ENCODE measurements around the gene SLC6A8.
A peak's percentile ranks its signal among the peaks of the same experiment; 100 is the strongest.
"Not testable (repeated sequence)": the region's sequence is repeated elsewhere in the genome, so short reads cannot be mapped to it uniquely, and the experiment has no call there.

The SLC6A8 gene

DNA sequence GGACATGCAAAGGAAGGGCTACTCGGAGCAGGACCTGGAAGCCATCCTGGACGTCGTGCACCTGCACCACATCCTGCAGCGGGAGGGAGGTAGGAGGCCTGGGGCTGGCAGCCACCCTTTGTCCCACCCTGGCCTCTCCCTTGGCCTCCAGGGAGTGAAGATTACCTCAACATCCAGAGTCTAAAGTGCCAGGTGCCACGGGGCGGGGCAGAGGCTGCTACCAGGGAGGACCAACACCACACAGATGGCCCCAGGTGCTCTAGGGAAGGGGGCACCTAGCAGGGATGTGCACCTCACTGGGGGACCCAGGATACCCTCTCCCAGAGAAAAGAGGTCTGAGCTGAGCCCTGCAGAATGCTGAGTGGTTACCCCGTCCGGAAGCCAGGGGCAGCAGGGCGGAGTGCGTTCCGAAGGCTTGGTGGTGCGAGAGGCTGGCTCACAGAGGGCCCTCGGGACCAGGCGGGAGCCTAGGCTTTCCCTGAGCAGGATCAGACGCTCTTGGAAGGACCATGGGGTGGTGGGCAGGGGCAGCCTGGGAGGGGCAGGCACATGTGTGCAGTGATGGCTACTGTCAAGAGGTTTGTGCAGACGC is 53.0 kb downstream of the SLC6A8 start:
- POLR2A ChIA-PET, result no interaction called here
- Histone ChIP-seq H3K36me3 (ENCODE audit: control insufficient read depth in 2 of 2, insufficient read depth in 1 of 2, low read length in 2 of 2) (peaks cover 0 to 25% of the 10 kb centered on the region in 2 experiments; a peak in 1 of 3 replicates), H3K9me3 (ENCODE audit: control insufficient read depth, insufficient read depth, low read depth, low read length) (no peaks in the 10 kb centered on the region), H3K4me1 (ENCODE audit: control insufficient read depth, insufficient read depth, low read length) (no peaks in the 10 kb centered on the region), H3K27ac (ENCODE audit: extremely low read depth, low read depth, low read length) (no peak overlapping the region), H3K4me3 (ENCODE audit: low read depth, low read length) (no peak overlapping the region)
- TF ChIP-seq ZNF677 (tag by site-specific recombination; IDR thresholded peaks at IDR 0.05) (no peak), HOXD13 (CRISPR knock-in tag; IDR thresholded peaks at IDR 0.05; ENCODE audit: borderline replicate concordance) (no peak), ZNF133 (tag by site-specific recombination; IDR thresholded peaks at IDR 0.05) (no peak), ZNF549 (tag by site-specific recombination; IDR thresholded peaks at IDR 0.05) (no peak), KLF1 (tag by site-specific recombination; IDR thresholded peaks at IDR 0.05) (peak; percentile 92)
- TF ChIP-seq, protein P1, sequence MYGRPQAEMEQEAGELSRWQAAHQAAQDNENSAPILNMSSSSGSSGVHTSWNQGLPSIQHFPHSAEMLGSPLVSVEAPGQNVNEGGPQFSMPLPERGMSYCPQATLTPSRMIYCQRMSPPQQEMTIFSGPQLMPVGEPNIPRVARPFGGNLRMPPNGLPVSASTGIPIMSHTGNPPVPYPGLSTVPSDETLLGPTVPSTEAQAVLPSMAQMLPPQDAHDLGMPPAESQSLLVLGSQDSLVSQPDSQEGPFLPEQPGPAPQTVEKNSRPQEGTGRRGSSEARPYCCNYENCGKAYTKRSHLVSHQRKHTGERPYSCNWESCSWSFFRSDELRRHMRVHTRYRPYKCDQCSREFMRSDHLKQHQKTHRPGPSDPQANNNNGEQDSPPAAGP (tag by site-specific recombination; IDR thresholded peaks at IDR 0.05), result 0 out of 2 replicates have a peak, but pooled peaks have one; percentile 50
- CTCF ChIA-PET, result interaction anchor here (0.7 kb wide), 1 partner anchor 33 kb away, joined by 3 read pairs; no protein-coding TSS in a partner anchor

DNA sequence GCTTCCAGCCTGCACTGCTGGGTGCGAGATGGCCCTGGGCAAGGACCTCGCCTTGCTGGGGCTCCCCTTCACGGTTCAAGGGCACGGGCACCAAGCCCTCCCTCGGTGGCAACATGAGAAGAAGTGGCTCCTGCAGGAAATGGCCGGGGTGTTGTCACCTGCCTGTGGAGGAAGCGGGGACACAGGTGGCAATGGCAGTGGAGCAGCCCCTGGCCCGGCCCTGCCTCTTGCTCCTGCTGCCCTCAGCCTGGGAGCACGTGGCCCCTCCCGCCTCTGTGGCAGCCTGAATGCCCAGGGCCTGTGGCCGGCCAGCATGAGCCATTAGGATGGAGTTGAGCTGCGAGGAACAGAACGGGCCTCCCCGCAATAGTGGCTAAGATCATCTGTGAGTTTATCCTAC is 53.7 kb downstream of the SLC6A8 start:
- TF ChIP-seq EGR2 (tag by site-specific recombination; IDR thresholded peaks at IDR 0.05; ENCODE audit: low read depth) (no peak), SCRT2 (tag by site-specific recombination; IDR thresholded peaks at IDR 0.05) (no peak), ZNF585B (tag by site-specific recombination; IDR thresholded peaks at IDR 0.05) (no peak), ZNF677 (tag by site-specific recombination; IDR thresholded peaks at IDR 0.05) (no peak), KLF16 (tag by site-specific recombination; IDR thresholded peaks at IDR 0.05) (no peak), ZNF785 (tag by site-specific recombination; IDR thresholded peaks at IDR 0.05) (no peak), TRIM28 (IDR thresholded peaks at IDR 0.05; ENCODE audit: borderline replicate concordance, low read length) (no peak), ZNF48 (tag by site-specific recombination; IDR thresholded peaks at IDR 0.05) (no peak), ZNF174 (tag by site-specific recombination; IDR thresholded peaks at IDR 0.05) (no peak), OSR2 (tag by site-specific recombination; IDR thresholded peaks at IDR 0.05) (no peak), ZNF266 (tag by site-specific recombination; IDR thresholded peaks at IDR 0.05; ENCODE audit: low read depth) (no peak), ZFP3 (tag by site-specific recombination; IDR thresholded peaks at IDR 0.05; ENCODE audit: low read depth) (no peak), ZNF10 (tag by site-specific recombination; IDR thresholded peaks at IDR 0.05) (no peak), ZFP41 (tag by site-specific recombination; IDR thresholded peaks at IDR 0.05; ENCODE audit: borderline replicate concordance) (no peak)
- TF ChIP-seq, protein P2, sequence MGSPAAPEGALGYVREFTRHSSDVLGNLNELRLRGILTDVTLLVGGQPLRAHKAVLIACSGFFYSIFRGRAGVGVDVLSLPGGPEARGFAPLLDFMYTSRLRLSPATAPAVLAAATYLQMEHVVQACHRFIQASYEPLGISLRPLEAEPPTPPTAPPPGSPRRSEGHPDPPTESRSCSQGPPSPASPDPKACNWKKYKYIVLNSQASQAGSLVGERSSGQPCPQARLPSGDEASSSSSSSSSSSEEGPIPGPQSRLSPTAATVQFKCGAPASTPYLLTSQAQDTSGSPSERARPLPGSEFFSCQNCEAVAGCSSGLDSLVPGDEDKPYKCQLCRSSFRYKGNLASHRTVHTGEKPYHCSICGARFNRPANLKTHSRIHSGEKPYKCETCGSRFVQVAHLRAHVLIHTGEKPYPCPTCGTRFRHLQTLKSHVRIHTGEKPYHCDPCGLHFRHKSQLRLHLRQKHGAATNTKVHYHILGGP (tag by site-specific recombination; IDR thresholded peaks at IDR 0.05), result no peak
- TF ChIP-seq, protein P3, sequence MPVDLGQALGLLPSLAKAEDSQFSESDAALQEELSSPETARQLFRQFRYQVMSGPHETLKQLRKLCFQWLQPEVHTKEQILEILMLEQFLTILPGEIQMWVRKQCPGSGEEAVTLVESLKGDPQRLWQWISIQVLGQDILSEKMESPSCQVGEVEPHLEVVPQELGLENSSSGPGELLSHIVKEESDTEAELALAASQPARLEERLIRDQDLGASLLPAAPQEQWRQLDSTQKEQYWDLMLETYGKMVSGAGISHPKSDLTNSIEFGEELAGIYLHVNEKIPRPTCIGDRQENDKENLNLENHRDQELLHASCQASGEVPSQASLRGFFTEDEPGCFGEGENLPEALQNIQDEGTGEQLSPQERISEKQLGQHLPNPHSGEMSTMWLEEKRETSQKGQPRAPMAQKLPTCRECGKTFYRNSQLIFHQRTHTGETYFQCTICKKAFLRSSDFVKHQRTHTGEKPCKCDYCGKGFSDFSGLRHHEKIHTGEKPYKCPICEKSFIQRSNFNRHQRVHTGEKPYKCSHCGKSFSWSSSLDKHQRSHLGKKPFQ (tag by site-specific recombination; IDR thresholded peaks at IDR 0.05), result no peak
- TF ChIP-seq, protein P4, sequence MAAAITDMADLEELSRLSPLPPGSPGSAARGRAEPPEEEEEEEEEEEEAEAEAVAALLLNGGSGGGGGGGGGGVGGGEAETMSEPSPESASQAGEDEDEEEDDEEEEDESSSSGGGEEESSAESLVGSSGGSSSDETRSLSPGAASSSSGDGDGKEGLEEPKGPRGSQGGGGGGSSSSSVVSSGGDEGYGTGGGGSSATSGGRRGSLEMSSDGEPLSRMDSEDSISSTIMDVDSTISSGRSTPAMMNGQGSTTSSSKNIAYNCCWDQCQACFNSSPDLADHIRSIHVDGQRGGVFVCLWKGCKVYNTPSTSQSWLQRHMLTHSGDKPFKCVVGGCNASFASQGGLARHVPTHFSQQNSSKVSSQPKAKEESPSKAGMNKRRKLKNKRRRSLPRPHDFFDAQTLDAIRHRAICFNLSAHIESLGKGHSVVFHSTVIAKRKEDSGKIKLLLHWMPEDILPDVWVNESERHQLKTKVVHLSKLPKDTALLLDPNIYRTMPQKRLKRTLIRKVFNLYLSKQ (tag by site-specific recombination; IDR thresholded peaks at IDR 0.05; ENCODE audit: borderline replicate concordance), result no peak
- TF ChIP-seq, protein P5, sequence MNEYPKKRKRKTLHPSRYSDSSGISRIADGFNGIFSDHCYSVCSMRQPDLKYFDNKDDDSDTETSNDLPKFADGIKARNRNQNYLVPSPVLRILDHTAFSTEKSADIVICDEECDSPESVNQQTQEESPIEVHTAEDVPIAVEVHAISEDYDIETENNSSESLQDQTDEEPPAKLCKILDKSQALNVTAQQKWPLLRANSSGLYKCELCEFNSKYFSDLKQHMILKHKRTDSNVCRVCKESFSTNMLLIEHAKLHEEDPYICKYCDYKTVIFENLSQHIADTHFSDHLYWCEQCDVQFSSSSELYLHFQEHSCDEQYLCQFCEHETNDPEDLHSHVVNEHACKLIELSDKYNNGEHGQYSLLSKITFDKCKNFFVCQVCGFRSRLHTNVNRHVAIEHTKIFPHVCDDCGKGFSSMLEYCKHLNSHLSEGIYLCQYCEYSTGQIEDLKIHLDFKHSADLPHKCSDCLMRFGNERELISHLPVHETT (tag by site-specific recombination; IDR thresholded peaks at IDR 0.05), result no peak
- TF ChIP-seq, protein P6, sequence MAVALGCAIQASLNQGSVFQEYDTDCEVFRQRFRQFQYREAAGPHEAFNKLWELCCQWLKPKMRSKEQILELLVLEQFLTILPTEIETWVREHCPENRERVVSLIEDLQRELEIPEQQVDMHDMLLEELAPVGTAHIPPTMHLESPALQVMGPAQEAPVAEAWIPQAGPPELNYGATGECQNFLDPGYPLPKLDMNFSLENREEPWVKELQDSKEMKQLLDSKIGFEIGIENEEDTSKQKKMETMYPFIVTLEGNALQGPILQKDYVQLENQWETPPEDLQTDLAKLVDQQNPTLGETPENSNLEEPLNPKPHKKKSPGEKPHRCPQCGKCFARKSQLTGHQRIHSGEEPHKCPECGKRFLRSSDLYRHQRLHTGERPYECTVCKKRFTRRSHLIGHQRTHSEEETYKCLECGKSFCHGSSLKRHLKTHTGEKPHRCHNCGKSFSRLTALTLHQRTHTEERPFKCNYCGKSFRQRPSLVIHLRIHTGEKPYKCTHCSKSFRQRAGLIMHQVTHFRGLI (tag by site-specific recombination; IDR thresholded peaks at IDR 0.05), result no peak
- Histone ChIP-seq H3K4me1 (ENCODE audit: control insufficient read depth, insufficient read depth, low read length) (no peaks in the 10 kb centered on the region), H3K4me3 (ENCODE audit: low read depth, low read length) (no peak overlapping the region), H3K27ac (ENCODE audit: extremely low read depth, low read depth, low read length) (no peak overlapping the region), H3K9me3 (ENCODE audit: control insufficient read depth, insufficient read depth, low read depth, low read length) (no peaks in the 10 kb centered on the region), H3K36me3 (ENCODE audit: control insufficient read depth in 2 of 2, insufficient read depth in 1 of 2, low read length in 2 of 2) (peaks cover 0 to 20% of the 10 kb centered on the region in 2 experiments; a peak in 1 of 3 replicates)
- ChIA-PET POLR2A (no interaction called here), CTCF (no interaction called here)

DNA sequence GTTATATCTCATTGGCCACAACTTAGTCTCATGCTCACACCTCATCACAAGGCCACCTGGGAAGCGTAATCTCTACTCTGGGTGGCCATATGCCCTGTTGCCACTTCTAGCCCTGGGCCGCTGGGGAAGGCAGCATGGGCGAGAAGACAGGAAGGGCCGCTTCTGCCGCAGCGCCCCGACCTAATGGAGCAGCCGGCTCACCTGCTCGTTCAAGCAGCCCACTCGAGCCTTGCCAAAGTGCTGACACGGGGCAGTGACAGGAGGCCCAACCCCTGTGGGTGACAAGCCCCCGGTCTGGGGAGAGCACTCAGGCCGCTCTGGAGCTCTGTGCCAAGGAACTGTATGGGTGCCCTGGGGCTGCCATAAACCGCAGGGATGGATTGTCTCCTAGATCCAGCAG is 54.4 kb downstream of the SLC6A8 start:
- H3K9me3 ChIP-seq (ENCODE audit: control insufficient read depth, insufficient read depth, low read depth, low read length); CTCF ChIA-PET; H3K27ac ChIP-seq (ENCODE audit: extremely low read depth, low read depth, low read length); H3K4me3 ChIP-seq (ENCODE audit: low read depth, low read length); H3K4me1 ChIP-seq (ENCODE audit: control insufficient read depth, insufficient read depth, low read length); POLR2A ChIA-PET: not testable (repeated sequence)
- peaks cover 0 to 13% of the 10 kb centered on the region in 2 experiments; a peak in 1 of 3 replicates for H3K36me3 ChIP-seq (ENCODE audit: control insufficient read depth in 2 of 2, insufficient read depth in 1 of 2, low read length in 2 of 2)
